GM18499 (cell line): ENCODE results near the gene CA10.

Experiments used
- ATAC-seq: cut with Tn5 transposase; IDR thresholded peaks from one replicate; pipeline ENCODE4 v1.9.1; 2021; ENCODE audit warnings: moderate number of reproducible peaks; ENCODE audit not compliant: insufficient read depth, unreplicated experiment

The CA10 gene

GRCh38 chr17:51961689-51962088 lies 196.8 kb downstream of the CA10 start:
- ATAC-seq, result no peak

- no peak for ATAC-seq
These were observed 200.7 kb downstream of the CA10 start for GRCh38 chr17:51957786-51958185.

DNA sequence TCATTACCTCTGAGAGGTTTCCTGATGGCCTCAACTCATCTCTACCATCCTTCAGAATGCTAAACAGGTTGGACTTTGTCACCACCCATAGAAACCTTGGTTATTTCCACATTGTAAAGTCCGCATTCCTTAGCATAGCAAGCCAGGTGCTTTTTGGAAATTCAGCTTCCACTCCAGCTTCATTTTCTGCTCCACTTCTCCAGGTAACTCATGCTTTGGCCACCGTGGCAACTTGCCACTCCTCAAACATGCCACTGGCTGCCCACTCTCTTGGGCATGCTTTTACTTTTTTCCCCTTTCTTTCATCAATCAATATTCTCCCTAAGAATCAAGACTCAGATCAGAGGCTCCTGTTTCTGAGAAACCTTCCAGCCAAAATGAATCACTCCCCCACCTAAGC lies 203.3 kb downstream of the CA10 start:
- no peak for ATAC-seq

GRCh38 chr17:51954232-51954765 lies 204.2 kb downstream of the CA10 start:
- ATAC-seq, result no peak

DNA sequence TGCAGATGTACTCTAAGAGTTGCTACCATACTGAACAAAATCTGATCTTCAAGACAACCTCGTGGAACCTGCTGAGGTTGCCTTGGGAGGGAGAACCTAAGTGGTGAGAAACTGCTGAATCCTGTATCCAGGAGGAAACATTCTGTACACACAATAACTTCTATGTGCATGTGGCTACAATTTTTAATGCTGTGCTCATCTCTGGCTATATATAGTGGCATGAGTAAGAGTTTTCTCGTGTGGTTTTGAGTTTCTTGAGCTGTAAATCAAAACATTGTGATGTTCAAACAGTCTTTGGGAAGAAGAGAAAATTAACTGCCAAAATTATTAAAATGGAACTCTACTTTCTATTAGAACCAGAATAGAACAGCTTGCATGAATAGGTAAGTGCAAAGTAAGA lies 206.8 kb downstream of the CA10 start:
- ATAC-seq, result no peak

DNA sequence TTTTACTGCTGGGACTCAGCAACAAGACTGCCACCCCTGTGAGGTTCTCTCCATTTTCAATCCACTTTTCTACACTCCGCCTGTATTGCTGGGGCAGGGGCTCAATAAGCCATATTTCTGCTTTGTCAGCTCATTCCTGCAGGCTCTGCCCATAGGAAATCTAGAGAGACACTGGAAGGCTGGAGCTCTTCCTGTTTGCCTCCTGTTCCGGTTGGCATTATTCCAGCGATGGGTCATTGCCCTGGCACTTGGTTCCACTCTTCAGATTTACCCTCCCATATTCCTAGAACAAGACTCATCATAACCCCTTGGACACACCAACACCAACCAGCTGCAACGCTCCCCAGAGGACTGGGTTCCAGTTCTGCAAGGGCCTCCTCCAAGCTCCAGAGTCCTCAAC lies 210.4 kb downstream of the CA10 start:
- no peak for ATAC-seq

DNA sequence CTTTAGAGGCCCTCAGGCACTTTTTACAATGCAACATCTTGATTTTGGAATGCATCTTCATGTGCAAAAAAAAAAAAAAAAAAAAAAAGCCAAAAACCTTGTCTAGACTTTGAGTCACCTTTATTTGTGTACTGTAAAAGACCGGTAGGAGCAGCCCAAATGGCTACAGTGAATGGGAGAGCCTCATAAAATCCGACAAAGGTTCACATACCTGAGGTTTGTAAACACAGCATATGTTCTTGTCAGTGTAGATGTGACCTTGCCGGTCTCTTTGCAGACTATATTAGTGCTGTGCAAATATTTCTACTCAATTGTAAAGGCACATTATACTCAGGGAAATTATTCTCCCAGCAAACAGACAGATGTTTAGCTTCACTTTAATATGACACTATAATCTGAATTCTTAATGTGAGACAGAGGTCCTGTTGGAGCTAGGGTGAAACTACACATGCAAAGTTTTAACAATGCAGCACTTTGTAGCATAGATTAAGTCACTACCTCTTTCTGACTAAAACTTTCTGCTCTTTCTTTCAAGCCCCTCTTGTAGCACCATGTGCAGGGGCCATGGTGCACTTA lies 211.3 kb downstream of the CA10 start:
- ATAC-seq, result no peak

DNA sequence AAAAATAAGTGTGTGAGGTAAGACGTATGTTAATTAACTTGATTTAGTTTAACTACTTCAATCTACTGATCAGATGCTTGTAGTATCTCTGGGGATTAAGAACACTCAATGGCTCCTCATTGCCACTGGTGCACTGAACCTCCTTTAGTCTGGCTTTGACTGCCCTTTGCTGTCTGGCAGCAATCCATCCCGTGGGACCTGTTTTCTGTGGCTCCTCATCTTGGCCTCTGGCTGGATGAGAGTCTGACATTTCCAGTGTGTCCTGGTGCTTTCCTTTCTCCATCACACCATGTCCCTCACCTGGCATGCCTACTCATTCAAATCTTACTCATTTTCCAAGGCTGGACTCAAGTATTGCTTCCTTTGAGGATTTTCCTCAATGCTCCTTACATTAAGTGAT lies 212.2 kb downstream of the CA10 start:
- no peak for ATAC-seq

DNA sequence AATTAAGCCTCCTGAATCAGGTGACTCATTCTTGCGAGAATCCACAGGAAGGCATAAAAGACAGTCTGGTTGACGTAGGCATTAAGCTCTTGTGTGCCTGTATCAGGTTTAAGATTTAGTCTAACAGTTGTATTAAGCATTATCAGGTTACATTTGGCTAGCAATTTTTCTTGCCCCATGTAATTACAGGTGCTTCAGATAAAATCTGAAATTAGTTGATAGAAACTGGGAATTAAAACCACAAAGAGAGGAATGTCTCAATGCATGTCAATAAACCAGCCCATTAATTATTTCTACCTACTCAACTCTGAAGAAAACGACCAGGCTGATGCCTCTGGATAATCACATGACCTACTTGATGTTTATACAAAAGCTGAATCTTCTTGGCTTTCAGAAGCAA lies 217.2 kb downstream of the CA10 start:
- no peak for ATAC-seq

- no peak for ATAC-seq
These were observed 221.2 kb downstream of the CA10 start for GRCh38 chr17:51937264-51937663.

DNA sequence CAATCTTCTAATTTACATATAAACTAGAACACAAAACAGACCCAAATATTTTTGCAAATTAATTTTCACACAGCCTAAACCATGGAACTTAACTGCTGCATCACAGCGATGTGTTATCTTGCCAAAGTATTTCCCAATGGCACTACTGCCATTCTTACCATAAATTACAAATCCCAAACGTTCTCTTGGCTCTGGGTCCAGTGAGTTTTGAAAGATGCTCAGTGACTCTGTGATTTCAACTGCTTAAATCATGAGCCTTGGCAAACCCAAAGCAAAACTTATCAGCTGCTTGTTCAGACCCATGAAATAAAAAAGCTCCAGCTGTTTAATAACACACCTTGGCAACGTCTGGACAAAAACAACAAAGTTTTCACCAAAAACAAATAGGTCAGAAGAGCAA lies 223.0 kb downstream of the CA10 start:
- ATAC-seq, result no peak

- ATAC-seq, result no peak
These were observed 224.9 kb downstream of the CA10 start for GRCh38 chr17:51933647-51934046.

GRCh38 chr17:51926448-51926847 lies 232.1 kb downstream of the CA10 start:
- ATAC-seq, result no peak

DNA sequence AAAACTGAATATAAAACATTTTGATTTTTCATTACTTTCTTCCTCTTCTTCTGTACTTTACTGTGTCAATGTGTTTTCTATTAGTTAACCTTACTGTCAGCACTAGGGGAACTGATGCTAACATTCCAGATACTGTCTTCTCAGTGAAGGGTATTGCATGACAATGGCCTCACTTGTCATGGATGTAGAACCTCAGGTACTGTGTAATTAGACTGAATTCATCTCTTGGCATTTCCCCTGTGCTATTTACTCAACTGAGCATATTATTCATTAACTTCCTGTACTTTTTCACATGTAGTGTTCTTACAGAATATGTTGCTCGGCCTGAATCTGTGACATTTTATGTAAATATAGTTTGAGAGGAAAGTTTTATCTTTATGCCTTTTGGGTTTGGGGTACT lies 237.0 kb downstream of the CA10 start:
- ATAC-seq, result no peak

GRCh38 chr17:51914577-51914976 lies 243.9 kb downstream of the CA10 start:
- ATAC-seq, result no peak

- no peak for ATAC-seq
These were observed 244.9 kb downstream of the CA10 start for GRCh38 chr17:51913491-51914205.

DNA sequence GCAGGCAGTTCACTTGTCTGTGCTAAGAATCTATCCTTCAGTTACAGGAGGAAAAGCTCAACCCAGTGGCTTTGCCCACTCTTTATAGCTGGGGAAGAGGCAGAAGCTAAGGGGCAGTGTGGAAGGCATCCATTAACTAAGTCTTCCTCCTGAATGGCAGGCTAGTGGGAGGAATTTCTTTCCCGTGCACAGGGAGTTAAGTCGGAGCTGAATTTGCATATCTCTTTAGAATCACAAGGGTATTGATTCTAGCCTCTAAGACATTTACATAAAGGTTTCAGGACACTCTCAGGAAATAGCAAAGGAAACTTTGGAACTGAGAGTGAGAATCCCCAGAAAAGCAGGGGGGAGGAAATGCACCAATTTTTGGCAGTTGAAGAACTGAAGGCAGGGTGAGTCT lies 245.6 kb downstream of the CA10 start:
- ATAC-seq, result no peak

GRCh38 chr17:51911237-51911636 lies 247.3 kb downstream of the CA10 start:
- ATAC-seq, result no peak

DNA sequence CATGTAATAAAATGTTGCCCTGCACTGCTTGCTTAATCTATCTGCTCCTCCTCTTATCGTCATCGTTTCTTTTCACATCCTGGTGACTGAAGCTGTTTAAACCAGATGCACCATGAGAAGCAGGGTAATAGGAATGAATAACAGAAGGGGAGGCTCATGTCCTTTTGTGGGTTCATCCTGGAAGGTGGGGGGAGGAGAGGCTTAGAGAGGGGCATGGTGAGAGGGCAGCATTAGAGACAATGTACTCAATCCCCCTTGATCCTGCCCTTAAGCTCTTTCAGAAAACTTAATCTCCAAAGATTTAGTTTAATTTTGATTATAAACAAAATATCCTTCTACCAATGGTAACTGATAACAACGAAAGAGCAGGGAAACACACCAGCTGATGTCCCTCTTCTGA lies 248.5 kb downstream of the CA10 start:
- no peak for ATAC-seq

DNA sequence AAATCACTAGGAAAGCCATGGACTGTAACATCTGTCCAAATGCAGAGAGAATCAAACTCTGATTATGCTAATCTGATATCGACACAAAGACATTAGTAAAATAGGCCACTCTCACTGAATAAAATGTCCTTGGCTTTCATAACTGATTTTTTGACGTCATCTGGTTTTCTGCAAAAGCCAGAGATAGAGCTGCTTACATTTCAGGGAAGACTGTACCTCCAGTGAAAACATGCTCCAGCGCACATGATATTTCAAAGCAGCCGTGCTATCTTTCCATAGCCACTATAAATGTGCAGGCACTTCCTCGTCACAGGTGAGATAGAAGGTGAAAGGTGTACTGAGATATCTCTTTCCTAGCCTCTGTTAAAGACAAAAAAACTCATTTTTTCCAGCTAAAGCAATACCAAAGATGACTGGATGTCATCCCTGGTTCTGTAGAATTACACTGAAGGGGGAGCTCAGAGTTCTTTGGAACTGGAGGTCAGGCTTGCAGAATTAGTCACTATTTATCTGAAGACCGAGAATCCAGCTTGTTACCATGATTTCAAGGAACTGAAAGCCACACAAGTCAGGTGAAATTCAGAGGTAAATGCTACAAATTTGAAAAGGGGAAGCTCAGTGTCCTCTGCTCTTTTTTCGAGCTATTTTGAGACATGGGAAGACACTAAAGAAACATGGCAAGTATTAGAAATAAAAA lies 249.5 kb downstream of the CA10 start:
- no peak for ATAC-seq

DNA sequence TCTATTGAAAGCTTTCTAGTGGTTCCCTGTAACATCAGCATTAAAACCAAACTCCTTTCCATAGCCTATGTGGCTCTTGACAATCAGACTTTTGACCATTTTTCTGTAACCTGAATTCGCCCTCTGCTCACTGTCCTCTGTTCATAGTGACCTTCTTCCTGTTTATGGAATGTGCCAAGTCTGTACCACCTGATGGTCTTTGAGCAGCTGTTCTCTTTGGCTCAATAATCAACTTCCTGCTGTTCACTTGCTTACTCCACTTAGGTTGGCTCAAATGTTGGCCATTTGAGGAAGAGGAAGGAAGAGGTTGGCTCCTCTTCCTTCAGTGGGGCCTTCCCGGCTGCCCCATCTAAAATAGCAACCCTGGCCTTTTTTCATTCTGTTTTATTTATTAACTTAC lies 251.5 kb downstream of the CA10 start:
- no peak for ATAC-seq

- ATAC-seq, result no peak
These were observed 254.1 kb downstream of the CA10 start for GRCh38 chr17:51904379-51904778.
